KOPT-K1 (cell line): ENCODE measurements around the gene COL23A1.

ENCODE experiments used
- H3K27ac ChIP-seq: fragments of 200-600 bp; sonication (generic); 2 replicates; pipeline ENCODE4 v1.5.1; 2016; ENCODE audit warnings: antibody characterized with exemption, mild to moderate bottlenecking, low read depth, low read length; ENCODE audit not compliant: poor library complexity, severe bottlenecking
- H3K36me3 ChIP-seq: fragments of 200-600 bp; sonication (generic); 2 replicates; pipeline ENCODE4 v1.5.1; 2017; ENCODE audit warnings: antibody characterized with exemption, mild to moderate bottlenecking, low read length, moderate library complexity; ENCODE audit not compliant: insufficient read depth
- H3K9me3 ChIP-seq: fragments of 200-600 bp; sonication (generic); 2 replicates; pipeline ENCODE4 v1.5.1; 2017; ENCODE audit warnings: antibody characterized with exemption, low read length, mild to moderate bottlenecking; ENCODE audit not compliant: insufficient read depth, poor library complexity, severe bottlenecking

COL23A1 gene

DNA sequence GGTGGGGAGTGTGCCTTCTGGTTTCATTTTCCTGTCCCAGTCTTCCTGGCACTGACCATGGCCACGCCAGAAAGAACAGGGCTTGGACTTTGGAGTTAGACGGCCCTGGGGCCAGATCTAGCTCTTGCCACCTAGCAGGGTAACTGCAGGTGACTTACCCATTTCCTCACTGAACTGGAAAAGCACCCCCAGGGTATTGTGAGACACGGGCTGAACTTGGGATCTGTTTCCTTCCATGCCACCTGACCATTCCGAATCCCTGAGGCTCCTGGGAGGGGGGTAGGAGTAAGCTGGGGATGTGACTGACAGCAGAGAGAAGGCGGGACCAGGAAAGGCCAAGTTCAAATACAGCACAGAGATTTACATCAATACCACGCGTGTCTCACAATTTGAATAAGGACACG, 376.4 kb downstream of the COL23A1 start:
- Histone ChIP-seq H3K36me3 (peaks cover 97% of the 10 kb centered on the region), H3K27ac (no peak overlapping the region), H3K9me3 (no peaks in the 10 kb centered on the region)

DNA sequence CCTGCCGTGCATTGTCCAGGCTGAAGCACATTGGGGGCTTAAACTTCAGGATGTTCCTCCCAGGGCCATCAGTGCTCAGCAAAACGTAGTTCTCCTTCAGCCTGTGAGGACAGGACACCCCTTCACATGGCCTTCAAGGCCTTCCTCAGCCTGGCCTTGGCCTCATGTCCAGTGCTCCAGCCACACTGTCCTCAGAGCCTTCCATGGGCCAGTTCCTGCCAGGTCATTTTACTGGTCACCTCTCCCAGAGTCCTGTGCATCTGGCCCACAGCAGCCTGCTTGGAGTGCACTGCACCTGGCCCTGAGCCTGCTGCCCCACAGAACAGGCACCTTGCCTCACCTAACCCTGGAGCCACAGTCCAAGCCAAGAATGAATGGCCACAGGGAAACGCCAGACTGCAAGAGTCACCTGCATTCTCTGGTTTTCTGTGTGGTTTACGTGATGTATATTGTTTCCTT, 377.2 kb downstream of the COL23A1 start:
- Histone ChIP-seq H3K9me3 (no peaks in the 10 kb centered on the region), H3K27ac (no peak overlapping the region), H3K36me3 (peaks cover 97% of the 10 kb centered on the region)

DNA sequence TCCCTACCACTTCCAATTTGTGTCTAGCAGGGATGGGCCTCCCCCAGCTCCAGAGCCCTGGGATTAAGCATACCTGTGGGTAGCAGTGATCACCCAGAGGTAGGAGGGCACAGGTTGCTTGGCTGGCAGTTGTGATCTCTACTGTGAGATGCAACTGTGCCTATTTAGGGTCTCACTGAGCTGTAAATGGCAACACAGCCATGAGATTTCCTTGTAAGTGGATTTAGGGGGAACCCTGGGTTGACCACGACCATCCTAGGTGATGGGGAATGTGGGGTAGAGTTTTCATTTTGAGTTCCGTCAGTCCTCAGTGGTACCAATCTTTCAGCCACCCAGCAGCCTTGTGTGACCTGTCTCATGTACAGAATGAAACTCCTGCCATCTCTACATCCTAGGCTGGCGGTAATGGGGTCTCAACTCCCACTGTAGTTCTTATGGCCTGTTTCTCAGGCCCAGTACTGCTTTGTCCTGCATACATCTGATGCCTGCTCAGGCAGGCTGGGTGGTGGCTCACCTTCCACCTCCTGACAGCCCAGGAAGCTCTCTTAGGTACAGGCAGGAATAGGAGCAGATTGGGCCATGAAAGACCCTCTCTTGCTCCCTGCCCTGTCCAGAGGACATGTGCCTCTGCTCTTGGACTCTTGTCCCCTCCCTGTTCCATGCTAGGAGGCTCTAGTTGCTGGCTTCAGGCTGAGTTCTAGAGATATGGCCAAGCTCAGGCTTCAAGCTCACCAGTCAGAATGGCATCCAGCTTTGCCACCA, 377.8 kb downstream of the COL23A1 start:
- Histone ChIP-seq H3K27ac (no peak overlapping the region), H3K36me3 (peaks cover 100% of the 10 kb centered on the region), H3K9me3 (no peaks in the 10 kb centered on the region)

DNA sequence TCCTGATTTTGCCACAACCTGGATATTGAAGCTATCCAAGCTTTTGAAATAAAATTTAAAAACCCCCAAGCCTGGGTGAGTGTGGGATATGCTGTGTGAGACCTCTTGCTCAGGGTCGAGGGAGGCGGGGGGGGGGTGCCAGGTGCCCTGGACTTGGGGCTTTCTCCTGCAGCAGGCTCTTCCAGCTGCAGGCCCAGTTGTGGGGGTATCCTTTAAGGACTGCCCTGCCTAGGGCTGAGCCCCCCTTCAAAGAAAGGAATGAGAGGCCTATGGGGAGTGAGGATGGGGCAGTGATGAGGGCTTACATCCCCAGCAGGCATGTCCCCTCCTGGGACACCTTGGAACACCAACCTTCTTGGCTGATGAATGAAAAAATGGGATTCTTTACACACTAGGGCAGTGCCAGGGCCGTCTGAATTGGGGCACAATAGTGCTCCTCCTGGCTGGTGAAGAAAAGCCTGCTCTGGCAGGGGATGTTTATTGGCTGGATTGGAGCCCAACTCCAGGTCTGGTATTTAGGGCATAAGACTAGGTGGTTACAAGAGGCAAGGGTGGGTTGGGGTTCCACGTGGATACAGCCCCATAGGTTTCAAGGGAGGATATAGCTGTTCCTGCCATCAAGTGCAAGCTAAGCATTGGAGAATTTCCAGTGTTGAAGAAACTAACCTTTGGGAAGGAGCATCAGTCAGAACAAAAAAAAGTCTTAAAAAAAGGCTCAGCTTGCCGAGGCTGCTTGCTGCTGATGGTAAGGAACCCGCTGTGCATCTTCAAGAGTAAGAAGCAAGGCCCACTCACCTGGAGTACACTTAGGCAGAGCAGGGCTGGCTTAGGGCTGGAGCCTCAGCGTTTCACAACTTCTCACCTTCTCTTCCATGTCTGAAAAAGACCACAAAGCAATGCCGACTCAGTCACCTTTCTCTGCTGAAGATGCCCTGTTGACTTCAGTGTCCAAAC, 378.8 kb downstream of the COL23A1 start:
- Histone ChIP-seq H3K36me3 (peaks cover 100% of the 10 kb centered on the region), H3K9me3 (no peaks in the 10 kb centered on the region), H3K27ac (no peak overlapping the region)

DNA sequence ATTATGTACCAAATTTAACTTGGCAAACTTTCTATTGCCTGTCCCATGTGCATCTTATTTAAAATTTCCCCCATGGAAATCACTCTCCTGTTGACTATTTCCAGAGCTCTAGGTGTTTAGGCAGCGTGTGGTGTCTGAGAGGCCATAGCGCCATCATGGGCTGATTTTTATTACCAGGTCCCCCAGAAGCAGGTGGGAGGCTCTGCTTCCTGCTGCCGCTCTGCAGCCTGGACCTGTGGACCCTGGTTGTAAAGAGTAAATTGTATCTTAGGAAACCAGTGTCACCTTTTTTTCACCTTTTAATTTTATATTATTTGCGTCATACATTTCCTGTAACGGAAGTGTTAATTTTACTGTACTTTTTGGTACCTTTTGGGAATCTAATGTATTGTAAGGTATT, 379.5 kb downstream of the COL23A1 start:
- no peak overlapping the region for H3K27ac ChIP-seq
- no peaks in the 10 kb centered on the region for H3K9me3 ChIP-seq
- H3K36me3 ChIP-seq = peaks cover 100% of the 10 kb centered on the region

DNA sequence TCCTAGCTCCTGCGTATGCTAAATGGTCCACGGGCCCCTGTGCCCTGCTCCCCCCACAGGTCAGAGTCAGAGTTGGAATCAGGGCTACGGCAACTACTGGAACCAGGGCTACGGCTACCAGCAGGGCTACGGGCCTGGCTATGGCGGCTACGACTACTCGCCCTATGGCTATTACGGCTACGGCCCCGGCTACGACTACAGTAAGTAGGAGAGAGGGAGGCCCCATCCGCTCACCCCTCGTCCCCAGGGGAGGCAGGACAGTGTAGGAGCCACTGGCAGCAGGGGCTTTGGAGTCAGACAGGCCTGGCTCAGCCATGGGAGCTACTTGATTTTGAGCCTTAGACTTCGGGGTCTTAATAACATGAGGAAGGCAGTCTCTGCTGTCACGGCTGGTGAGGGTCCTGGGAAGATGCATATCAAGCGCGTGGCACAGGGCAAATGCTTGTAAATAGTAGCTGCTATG, 380.1 kb downstream of the COL23A1 start:
- H3K9me3 ChIP-seq = no peaks in the 10 kb centered on the region
- H3K27ac ChIP-seq = no peak overlapping the region
- H3K36me3 ChIP-seq = peaks cover 98% of the 10 kb centered on the region

DNA sequence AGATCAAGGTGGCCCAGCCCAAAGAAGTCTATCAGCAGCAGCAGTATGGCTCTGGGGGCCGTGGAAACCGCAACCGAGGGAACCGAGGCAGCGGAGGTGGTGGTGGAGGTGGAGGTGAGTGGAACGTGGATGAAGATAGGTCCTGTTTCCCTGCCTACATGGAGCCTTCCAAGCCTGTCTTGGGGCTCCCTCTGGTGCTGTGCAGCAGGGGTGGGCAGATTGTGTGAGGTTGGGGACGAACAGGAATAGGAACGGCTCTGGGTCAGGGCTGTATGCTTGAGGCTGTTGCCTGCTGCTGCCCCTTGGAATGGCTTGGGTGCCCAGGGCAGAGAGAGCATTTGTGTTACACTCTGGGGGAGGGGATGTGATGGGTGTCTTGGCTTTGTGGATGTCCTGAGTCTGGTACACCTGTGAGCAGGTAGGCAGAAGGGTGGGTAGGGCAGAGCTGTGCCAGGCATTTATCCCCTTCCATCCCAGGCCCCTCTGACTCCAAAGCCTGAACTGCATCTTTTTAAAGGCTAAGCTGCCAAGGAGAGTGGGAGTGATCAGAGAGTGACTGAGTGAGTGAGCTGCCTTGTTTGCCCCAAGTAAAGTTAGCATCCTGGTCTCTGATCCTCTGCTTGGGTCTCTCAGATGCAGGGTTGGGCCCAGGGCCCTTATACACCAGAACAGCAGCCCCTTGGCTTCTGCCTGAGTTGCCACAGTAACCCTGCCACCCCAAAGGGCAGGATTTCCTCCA, 380.7 kb downstream of the COL23A1 start:
- Histone ChIP-seq H3K27ac (no peak overlapping the region), H3K9me3 (no peaks in the 10 kb centered on the region), H3K36me3 (peaks cover 92% of the 10 kb centered on the region)

DNA sequence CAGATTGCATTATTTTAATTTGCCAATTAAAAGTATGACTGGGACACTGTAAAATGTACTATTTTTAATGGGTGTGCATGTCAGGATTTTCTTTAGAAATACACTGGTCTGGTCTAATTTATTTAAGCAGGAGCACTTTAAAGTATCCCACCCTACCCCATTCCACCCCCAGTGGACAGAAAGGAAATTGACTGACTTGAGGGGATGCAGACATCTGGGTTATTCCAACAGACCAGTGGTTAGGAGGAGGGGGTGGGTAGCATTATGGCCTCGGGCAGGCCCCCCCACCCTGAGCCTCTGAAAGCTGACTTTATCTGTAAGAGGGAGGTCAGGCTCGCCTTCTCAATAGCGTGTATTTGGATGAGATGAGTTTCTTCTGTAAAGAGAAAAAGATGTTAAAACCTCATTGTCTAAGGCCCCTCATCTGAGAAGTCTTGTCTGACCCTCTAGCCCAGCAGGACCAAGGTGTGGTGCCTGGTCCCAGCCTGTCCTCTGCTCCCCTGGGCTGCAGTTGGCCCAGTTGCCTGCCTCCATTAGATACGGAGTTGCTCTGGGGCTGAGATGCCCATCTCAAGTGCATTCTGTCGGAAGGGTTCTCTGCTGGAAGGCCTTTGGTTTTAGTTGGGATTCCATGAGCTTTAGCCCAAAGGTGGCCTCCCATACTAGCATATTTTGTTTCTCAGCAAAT, 381.5 kb downstream of the COL23A1 start:
- H3K36me3 ChIP-seq = peaks cover 84% of the 10 kb centered on the region
- no peaks in the 10 kb centered on the region for H3K9me3 ChIP-seq
- H3K27ac ChIP-seq = no peak overlapping the region

DNA sequence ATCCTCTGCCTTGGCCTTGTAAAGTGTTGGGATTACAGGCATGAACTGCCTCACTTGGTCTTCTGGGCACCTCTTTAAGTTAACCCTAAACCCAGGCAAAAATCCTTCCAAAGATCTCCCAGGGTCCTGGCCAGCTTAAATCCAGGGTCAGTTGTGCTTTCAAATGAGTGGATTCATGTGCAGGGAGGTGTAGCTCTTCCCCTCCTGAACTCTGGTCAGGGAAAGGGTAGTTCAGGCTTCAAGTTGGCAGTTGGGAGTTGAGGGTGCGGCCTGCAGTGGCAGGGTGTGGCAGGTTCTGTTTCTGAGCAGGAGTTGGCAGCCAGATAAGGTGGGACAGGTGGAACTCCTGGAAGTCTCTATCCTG, 382.3 kb downstream of the COL23A1 start:
- no peak overlapping the region for H3K27ac ChIP-seq
- H3K36me3 ChIP-seq = peaks cover 76% of the 10 kb centered on the region
- H3K9me3 ChIP-seq = no peaks in the 10 kb centered on the region

DNA sequence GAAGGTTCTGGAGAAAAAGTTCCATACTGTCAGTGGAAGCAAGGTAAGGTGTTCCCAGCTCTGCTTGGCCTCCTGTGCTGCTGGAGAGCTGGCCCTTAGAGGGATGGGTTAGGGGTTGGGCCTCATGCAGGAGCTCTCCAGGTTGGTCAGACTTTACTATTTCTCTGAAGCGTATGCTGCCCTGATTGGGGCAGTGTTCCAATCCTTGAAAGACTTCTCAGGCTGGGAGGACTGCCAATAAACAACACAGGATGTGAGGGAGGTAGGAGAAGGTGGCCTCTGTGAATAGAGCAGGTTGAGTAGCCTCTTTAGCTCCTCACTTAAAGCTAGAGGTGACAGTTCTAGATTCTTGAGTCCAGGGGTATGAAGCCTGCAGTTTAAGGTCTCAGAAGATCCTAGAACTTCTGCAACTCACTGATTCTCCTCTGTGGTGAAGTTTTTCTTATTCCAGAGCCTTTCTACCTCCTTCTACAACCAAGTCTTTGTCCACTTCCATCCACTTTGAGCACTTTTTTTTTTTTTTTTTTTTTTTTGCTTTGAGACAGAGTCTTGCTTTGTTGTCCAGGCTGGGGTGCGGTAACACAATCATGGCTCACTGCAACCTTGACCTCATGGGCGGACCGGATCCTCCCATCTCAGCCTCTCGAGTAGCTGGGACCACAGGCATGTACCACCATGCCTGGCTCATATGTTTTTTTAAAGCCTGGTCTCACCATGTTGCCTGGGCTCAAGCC, 382.8 kb downstream of the COL23A1 start:
- Histone ChIP-seq H3K36me3 (peaks cover 71% of the 10 kb centered on the region), H3K27ac (peak overlapping the region; percentile 94), H3K9me3 (no peaks in the 10 kb centered on the region)

DNA sequence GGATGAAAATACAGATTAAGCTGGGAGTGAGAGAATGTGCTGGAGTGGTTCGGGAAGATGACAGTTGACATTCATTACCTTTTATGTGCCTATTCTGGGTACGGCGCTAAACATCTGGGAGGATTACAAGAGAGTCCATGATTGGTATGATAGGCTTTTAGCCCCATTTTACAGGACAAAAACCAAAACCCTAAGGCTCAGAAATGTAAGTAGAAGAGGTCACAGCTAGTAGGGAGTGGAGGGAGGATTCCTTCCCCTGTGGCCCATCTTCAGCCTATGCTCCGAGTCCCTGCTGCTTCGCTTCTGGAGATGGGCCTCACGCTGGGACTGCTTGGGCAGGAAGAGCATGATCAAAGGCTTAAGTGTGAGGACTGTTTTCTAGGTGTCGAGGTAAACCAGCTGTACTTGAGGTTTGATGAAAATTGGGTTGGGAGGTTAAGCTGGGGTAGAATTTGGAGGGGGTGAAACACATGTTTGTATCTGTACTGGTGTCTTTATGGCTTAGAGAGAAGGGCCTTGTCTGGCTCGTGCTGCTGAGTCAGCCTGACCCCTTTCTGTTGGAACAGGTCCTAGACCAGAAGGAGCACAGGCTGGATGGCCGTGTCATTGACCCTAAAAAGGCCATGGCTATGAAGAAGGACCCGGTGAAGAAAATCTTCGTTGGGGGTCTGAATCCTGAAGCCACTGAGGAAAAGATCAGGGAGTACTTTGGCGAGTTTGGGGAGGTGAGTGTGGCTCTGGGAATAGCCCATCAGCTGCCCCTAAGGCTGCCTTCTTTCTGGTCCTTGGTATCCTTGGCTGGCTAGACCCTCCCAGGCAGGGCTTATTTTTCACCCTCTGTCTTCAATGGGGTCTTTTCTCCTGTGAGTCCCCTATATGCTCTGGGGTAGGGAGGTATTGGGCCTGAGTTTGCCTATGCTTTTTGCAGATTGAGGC, 383.8 kb downstream of the COL23A1 start:
- H3K36me3 ChIP-seq = peaks cover 62% of the 10 kb centered on the region
- peak overlapping the region; percentile 94 for H3K27ac ChIP-seq
- no peaks in the 10 kb centered on the region for H3K9me3 ChIP-seq

DNA sequence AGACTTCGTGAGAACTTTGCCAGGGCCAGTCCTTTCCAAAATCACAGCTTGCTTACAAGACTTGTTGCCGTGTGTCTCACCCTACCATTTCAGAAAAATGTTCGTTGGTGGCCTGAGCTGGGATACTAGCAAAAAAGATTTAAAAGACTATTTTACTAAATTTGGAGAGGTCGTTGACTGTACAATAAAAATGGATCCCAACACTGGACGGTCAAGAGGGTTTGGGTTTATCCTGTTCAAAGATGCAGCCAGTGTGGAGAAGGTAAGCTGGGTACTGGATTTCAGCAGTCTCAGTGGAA, 384.5 kb downstream of the COL23A1 start:
- H3K27ac ChIP-seq = peak overlapping the region; percentile 94
- no peaks in the 10 kb centered on the region for H3K9me3 ChIP-seq
- peaks cover 54% of the 10 kb centered on the region for H3K36me3 ChIP-seq
